Globus pallidus (tissue), 1 donor: ENCODE data around the gene GTF2H4.
"Not testable (repeated sequence)": the region's sequence is repeated elsewhere in the genome, so short reads cannot be mapped to it uniquely, and the experiment has no call there.

Experiments used
- DNase-seq: peaks from one replicate; pipeline ENCODE4 v3.0.0-alpha.2; 2015; ENCODE audit warnings: low spot score

The GTF2H4 gene

GRCh38 chr6:30894935-30895334 is 13.1 kb upstream of the GTF2H4 start:
- DNase-seq = no peak

- no peak for DNase-seq
These were observed 12.7 kb upstream of the GTF2H4 start for GRCh38 chr6:30895343-30895742.

GRCh38 chr6:30896541-30896940 is 11.5 kb upstream of the GTF2H4 start:
- no peak for DNase-seq

- no peak for DNase-seq
These were observed 10.1 kb upstream of the GTF2H4 start for GRCh38 chr6:30897882-30898281.

- DNase-seq = no peak
These were observed 9.2 kb upstream of the GTF2H4 start for GRCh38 chr6:30898750-30899360.

- no peak for DNase-seq
These were observed 7.1 kb upstream of the GTF2H4 start for GRCh38 chr6:30900863-30901417.

- DNase-seq = no peak
These were observed 6.6 kb upstream of the GTF2H4 start for GRCh38 chr6:30901436-30901835.

GRCh38 chr6:30902196-30902595 is 5.8 kb upstream of the GTF2H4 start:
- not testable (repeated sequence) for DNase-seq

- DNase-seq = no peak
These were observed 5.3 kb upstream of the GTF2H4 start for GRCh38 chr6:30902709-30903108.

GRCh38 chr6:30903236-30903635 is 4.8 kb upstream of the GTF2H4 start:
- no peak for DNase-seq

- not testable (repeated sequence) for DNase-seq
These were observed 683 bp upstream of the GTF2H4 start for GRCh38 chr6:30907290-30907757.

- no peak for DNase-seq
These were observed 693 bp downstream of the GTF2H4 start for GRCh38 chr6:30908700-30909099.

- not testable (repeated sequence) for DNase-seq
These were observed 2.5 kb downstream of the GTF2H4 start for GRCh38 chr6:30910473-30910872.

GRCh38 chr6:30912746-30913520 is 4.9 kb downstream of the GTF2H4 start:
- DNase-seq = no peak

- no peak for DNase-seq
These were observed 5.7 kb downstream of the GTF2H4 start for GRCh38 chr6:30913721-30914075.

GRCh38 chr6:30914076-30914853 is 6.3 kb downstream of the GTF2H4 start, which contains the start of gene VARS2:
TSS of gene VARS2 (plus strand) at chr6:30914238. CDS start at chr6:30914837, 599 bp downstream.
- peak; percentile 95 for DNase-seq

GRCh38 chr6:30914854-30915590 is 7.0 kb downstream of the GTF2H4 start:
- no peak for DNase-seq

- peak; percentile 87 for DNase-seq
These were observed 7.6 kb downstream of the GTF2H4 start for GRCh38 chr6:30915591-30915946.

GRCh38 chr6:30917041-30917440 is 9.0 kb downstream of the GTF2H4 start:
- DNase-seq = no peak

GRCh38 chr6:30917487-30917886 is 9.5 kb downstream of the GTF2H4 start:
- no peak for DNase-seq

- no peak for DNase-seq
These were observed 10.7 kb downstream of the GTF2H4 start for GRCh38 chr6:30918670-30919069.

- DNase-seq = no peak
These were observed 14.4 kb downstream of the GTF2H4 start for GRCh38 chr6:30922447-30922852.
